ENCODE measurements around the gene LSR.

- TF ChIP-seq POLR2A (IDR thresholded peaks at IDR 0.05) (no peak), CTCF (IDR thresholded peaks at IDR 0.05) (no peak)
Observed at GRCh38 chr19:35300339-35300649, 51.5 kb downstream of the LSR start.
